HEK293T (cell line): Measurements from ENCODE around the gene ANKS1B.

Source experiments
- BHLHE40 ChIP-seq: fragments of 450-650 bp; IDR thresholded peaks from 2 replicates; pipeline ENCODE4 v1.6.1; 2016; ENCODE audit warnings: mild to moderate bottlenecking, moderate library complexity, borderline replicate concordance
- ELF4 ChIP-seq: fragments of 450-650 bp; IDR thresholded peaks from 2 replicates; pipeline ENCODE4 v1.6.1; 2017; ENCODE audit warnings: antibody characterized with exemption
- FOXM1 ChIP-seq: fragments of 450-650 bp; IDR thresholded peaks from 2 replicates; pipeline ENCODE4 v1.6.1; 2017; ENCODE audit warnings: mild to moderate bottlenecking, borderline replicate concordance
- LEF1 ChIP-seq: fragments of 450-650 bp; IDR thresholded peaks from 2 replicates; pipeline ENCODE4 v1.6.1; 2017; ENCODE audit warnings: mild to moderate bottlenecking, borderline replicate concordance
- NFRKB ChIP-seq: fragments of 450-650 bp; IDR thresholded peaks from 2 replicates; pipeline ENCODE4 v1.6.1; 2016; ENCODE audit warnings: mild to moderate bottlenecking, moderate library complexity
- SP1 ChIP-seq: fragments of 450-650 bp; IDR thresholded peaks from 2 replicates; pipeline ENCODE4 v1.6.1; 2017
- SUZ12 ChIP-seq: fragments of 450-650 bp; IDR thresholded peaks from 2 replicates; pipeline ENCODE4 v1.6.1; 2016; ENCODE audit warnings: mild to moderate bottlenecking
- TARDBP ChIP-seq: fragments of 450-650 bp; IDR thresholded peaks from 2 replicates; pipeline ENCODE4 v1.6.1; 2016
- TF ChIP-seq, protein P1 (sequence below): fragments of 450-650 bp; IDR thresholded peaks from 2 replicates; pipeline ENCODE4 v1.6.1; 2016

GRCh38 chr12:99810718-99811593 lies 173.8 kb downstream of the ANKS1B start:
- TF ChIP-seq BHLHE40, result no peak
- TF ChIP-seq, protein P1, sequence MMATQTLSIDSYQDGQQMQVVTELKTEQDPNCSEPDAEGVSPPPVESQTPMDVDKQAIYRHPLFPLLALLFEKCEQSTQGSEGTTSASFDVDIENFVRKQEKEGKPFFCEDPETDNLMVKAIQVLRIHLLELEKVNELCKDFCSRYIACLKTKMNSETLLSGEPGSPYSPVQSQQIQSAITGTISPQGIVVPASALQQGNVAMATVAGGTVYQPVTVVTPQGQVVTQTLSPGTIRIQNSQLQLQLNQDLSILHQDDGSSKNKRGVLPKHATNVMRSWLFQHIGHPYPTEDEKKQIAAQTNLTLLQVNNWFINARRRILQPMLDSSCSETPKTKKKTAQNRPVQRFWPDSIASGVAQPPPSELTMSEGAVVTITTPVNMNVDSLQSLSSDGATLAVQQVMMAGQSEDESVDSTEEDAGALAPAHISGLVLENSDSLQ, result no peak
- TF ChIP-seq SP1, result no peak
- TF ChIP-seq SUZ12, result no peak
- no peak for TF ChIP-seq TARDBP
- no peak for TF ChIP-seq FOXM1
- no peak for TF ChIP-seq LEF1
- TF ChIP-seq NFRKB, result no peak
- no peak for TF ChIP-seq ELF4
